ENCODE data around the gene STK16.
"Not testable (repeated sequence)": the region's sequence is repeated elsewhere in the genome, so short reads cannot be mapped to it uniquely, and the experiment has no call there.

STK16 gene

DNA sequence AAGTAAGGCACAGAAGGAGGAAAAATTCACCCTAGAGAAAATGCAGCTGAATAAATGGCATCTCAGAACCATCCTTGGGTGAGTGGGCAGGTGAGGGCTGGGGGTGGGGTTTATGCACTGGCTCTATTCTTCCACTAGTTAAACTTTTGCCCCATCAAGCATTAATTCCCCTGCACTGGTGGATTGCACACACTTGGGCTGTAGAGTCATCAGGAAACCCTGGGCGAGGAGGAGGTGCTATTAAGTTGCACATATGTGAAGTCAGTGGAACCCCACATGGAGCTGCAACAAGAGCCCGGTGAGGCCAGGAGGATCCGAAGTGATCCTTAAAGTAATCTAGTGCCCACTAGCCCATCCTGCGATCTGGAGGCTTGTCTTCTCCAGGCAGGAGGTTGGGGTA lies 27.1 kb downstream of the STK16 start:
- DNase-seq = no peak

DNA sequence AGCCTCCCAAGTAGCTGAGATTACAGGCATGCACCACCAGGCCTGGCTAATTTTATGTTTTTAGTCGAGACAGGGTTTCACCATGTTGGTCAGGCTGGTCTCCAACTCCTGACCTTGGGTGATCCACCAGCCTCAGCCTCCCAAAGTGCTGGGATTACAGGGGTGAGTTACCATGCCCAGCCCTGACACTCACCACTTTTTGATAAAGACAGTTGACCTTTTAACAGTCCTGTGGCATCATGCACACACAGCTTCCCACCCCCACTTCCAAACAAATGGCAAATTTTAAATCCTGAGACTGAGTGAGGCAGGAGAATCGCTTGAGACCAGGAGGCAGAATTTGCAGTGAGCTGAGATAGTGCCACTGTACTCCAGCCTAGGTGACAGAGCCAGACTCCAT lies 27.7 kb downstream of the STK16 start:
- DNase-seq = no peak

DNA sequence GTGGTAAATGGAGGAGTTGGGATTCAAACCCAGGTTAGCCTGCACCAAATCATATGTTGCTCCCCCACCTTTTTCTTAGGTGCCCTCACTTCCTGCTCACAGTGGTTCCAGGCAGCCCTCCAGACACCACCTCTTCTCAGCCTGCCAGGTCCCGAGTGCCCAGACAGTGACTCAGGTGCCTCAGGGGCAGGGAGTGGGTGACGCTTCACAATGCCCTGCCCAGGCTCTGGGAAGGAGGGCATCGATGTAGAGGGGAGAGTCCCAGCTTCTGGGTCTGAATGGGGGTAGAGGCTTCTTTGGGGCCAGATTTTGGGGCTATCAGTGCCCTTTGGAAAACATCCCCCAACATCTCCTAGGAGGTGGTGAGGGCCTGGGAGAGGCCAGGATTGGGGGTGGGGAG lies 28.7 kb downstream of the STK16 start:
- no peak for DNase-seq

DNA sequence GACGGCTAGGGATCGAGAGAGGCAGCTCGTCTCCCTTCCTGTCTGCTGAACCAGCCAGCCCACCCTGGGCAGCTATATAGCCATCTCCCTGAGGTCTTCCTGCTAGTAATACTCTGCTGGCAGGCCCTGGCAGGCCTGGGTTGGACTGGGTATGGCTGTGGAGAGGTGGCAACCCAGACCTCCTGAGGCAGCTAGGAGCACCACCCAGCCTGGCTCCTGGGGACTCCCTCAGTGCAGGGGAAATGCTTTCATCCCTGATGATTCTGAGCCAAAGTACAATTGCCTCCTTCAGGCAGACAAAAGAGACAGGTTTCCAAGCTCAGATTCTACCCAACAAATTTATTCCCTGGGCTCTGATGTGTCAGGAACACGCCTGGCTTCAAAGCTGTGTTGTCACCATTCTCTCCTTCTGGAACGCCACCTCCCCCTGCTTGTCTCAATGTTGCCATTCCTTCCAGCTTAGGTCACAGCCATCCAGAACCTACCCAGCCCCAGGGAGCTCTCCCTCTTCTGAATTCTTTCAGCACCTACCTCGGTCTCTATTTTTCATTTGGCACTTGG lies 29.2 kb downstream of the STK16 start:
- no peak for DNase-seq

DNA sequence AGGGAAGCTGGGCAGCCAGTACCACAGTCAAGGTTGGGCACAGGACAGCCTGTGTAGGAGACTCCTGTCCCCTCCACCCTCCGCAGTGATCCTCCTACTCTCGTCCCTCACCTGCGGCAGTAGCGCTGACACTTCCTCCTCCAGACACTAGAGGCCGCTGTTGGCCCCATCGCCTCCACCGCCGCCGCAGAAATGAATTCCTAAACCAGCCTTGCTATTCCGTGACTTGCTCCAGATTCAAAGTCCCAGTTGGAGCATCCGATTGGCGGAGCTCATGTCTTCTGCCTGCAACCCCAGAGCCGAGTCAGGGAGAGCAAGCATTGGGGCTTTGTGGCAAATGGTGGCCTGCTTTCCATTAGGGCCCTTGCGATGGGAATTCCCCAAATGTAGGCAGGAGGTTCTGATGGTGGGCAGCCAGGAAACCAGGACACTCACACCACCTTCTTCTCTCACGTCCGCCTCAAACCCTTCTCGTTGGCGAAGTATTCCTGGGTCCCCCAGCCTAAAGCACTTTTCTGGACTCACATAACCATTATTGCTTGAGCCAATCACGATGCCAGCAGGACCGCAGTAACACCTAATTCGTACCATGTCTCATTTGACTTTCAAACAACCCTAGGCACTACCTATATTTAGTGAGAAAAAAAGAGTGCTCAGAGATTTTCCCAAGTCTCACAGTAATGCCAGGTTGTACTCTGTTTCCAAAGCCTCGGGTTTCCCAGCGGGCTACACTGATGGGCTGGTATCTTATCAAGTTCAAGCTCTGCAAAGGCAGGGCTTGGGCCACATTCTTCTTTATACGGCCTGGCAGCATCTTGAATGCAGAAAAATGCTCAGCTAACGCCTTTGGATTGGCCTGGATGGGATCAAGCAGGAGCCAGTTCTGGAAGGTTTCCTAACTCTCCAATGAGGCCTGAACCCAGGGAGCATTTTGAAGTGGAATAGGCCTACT lies 32.7 kb downstream of the STK16 start:
- DNase-seq = peak; percentile 45

DNA sequence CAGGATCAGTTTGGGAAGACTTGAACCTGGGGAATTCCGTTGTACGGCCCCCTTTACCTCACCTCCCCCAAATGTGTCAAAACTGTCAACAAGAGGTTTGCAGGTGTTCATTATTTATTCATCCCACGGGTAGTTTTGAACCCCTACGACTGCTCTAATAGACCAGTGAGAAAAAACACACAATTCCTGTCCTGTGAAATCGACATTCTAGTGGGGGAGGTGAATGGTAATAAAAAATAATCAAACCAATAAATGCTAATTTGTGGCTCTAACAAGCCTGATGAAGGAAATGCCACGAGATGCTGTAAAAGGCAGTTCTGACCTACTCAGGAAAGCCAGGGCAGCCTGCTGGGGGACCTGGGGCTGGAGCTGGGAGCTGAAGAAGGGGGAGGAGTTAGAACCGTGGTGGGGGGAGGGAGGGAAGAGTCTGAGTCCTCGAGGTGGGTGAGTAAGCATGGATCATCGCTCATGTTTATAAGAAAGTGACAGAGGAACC lies 33.4 kb downstream of the STK16 start:
- no peak for DNase-seq

DNA sequence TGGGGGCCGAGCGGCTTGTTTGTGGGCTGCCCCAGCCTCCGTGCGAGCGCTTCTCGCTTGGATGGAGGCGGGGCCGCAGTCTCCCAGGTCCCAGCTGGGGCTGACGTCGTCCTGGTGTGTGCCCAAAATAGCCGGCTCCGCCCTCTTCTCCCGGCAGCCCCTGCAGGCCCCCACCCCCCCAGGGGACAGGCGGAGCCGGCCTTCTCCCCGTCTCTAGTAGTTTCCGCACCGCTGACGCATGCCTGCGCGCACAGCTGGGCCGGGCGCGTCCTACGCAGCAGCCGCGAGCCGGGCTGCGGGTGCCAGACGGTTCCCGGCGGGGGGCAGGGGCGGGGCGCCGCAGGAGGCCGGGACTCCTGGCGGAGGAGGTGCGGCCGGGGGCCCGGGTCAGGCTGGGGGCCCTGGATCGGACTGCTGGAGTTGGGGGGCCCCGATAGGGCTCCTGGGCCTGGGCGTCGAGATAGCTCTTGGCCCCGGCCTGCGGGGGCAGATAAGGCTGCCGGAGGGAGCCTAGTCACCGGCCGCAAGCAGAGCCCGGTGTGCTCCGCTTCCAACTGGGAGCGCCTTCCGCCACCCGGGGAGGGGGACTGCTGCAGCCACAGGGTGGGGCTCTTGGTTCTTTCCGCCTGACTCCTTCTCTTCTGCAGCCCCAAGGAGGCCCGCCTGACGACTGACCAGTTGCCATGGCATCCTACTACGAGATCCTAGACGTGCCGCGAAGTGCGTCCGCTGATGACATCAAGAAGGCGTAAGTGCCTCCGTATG lies 34.1 kb downstream of the STK16 start, which contains the start of gene DNAJB2:
DNAJB2 (plus strand) TSS at position 216 of the 765 bp plus-strand sequence; CDS start at position 684, 468 bp downstream.
- DNase-seq = peak; percentile 86

DNA sequence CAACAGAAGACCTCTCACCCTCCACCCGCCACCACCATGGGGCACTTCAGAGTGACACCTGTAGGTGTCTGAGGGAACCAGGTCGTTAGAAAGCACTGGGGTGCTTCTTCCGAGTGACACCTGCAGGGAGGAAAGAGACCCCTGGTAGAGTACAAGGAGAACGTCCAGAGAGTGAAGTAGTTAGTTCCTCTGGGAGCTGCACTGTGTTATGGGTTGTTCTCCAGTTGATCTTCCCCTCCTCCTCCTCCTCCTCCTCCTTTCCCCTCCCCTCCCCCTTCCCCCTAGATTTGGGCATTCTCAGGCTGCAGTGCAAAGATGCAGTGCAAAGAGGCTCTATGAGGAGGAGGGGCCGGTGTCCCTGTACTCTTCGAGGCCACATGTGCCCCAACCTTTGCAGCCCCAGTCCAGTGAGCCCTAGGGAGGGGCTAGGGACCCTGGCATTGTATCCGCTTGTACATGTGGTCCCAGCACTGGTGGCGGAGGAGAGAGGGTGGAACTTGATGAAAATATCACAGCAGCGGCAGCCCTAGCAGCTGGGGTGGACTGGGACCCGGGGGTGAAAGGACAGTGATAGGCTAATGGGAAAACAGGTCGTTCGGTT lies 34.7 kb downstream of the STK16 start:
- no peak for DNase-seq

DNA sequence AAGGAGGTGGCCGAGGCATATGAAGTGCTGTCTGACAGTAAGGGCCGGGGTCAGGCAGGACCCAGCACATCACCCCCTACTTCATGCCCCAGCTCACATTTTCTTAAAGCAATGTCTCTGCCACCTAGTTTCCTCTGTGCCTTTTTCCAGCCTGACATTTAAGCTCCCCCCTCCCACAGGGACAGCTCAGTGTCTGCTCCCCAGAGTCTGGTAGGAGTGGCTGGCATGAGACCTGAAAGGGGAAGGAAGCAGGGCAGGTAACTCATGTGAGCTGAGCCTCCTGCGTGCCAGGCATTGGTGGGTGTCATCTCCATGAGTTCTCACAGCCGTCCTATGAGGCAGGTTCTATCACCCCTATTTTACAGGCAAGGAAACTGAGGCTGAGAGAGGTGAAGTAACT lies 35.4 kb downstream of the STK16 start:
- DNase-seq = no peak

DNA sequence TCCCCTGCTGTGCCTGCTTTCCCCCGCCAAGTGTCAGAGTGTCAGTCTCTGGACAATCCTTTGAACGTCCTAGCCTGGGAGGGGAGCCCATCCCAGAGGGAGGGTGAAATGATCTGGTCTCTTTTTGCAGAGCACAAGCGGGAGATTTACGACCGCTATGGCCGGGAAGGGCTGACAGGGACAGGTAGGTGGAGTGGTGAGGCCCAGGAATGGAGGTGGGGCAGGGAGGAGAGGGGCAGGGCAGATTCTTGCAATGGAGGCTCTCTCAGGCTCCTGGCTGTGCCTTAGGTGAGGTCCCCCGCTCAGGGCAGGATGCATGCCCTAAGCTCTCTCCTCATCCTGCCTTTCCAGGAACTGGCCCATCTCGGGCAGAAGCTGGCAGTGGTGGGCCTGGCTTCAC lies 36.3 kb downstream of the STK16 start:
- DNase-seq = no peak

DNA sequence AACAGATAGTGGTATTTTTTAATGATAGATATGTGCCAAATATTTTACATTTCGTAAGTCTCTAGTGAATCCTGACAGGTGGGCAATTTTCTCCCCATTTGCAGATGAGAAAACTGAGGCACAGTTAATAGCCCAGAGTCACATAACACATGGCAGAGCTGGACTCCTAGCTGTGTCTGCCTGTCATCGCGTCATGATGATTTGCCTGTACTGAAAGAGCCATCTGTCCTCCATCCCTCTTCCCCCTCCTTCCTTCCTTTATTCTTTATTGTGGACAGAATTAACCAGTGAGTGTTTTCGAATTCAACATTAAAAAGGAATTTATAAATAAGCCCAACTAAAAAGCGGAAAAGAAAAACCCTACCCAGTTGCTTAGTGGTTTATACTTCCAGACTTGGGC lies 37.1 kb downstream of the STK16 start:
- DNase-seq = no peak

DNA sequence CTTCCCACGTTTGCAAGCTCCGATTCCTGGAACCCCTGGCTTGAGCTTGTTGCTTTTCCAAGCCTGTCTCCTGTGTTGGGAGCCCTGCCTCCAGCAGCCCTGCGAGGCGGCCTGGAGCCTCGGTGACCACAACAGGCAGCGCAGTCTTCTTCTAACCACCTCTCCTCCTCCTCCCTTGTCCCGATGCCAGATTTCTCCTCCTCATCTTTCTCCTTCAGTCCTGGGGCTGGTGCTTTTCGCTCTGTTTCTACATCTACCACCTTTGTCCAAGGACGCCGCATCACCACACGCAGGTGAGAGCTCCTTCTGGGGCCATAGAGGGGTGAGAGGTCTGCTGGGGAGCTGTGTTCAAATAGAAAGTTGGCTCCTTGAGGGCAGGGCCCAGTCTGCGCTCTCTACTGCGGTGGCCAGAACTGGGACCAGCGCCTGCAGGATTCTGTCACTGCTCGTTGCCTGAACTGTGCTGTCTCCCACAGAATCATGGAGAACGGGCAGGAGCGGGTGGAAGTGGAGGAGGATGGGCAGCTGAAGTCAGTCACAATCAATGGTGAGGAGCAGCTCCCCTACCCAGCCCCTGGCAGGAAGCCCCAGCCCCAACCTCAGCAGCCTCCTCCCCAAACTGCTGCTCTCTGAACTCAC lies 37.8 kb downstream of the STK16 start:
- no peak for DNase-seq

DNA sequence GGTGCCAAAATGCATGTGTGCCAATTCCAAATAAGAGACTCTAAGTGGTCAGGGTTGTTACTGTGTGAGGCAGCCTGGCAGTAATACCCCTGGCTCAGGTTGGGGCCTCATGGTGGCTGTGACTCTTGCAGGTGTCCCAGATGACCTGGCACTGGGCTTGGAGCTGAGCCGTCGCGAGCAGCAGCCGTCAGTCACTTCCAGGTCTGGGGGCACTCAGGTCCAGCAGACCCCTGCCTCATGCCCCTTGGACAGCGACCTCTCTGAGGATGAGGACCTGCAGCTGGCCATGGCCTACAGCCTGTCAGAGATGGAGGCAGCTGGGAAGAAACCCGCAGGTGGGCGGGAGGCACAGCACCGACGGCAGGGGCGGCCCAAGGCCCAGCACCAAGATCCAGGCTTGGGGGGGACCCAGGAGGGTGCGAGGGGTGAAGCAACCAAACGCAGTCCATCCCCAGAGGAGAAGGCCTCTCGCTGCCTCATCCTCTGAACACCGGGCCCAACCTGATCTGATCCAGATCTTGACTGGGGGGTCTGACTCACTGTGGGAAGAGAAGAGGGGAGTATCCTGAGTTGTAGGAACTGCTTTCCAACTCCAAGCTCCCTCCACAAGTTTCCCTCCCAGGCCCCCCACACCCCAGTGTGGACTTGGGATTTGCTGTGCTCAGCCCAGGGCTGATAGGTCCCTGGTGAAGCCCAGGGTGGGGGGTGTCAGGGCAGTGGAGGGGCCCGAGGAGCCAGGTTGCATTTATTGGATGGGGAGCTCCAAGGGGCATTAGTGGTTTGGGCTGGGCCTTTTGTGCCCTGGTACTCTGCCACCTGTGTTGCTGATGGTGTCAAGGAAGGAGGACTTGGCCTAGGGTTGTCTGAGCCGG lies 39.5 kb downstream of the STK16 start:
- DNase-seq = no peak

DNA sequence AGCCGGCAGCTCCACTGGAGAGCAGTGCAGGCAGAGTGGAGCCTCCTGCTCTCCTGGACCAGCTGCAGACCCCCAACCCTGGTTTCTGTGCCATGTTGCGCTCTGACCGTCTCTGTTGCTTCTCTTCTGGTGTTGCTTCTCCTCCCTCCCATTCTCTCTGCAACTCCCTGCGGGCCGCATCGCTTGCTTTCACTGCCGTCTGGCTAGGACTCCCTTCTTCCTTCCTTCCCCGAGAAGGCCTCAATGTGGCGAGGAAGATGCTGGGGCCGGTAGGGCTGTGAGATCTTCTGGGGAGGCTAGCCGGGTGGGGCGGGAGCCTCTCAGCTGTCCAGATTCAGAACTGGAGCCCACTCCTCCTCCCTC lies 40.1 kb downstream of the STK16 start:
- no peak for DNase-seq

DNA sequence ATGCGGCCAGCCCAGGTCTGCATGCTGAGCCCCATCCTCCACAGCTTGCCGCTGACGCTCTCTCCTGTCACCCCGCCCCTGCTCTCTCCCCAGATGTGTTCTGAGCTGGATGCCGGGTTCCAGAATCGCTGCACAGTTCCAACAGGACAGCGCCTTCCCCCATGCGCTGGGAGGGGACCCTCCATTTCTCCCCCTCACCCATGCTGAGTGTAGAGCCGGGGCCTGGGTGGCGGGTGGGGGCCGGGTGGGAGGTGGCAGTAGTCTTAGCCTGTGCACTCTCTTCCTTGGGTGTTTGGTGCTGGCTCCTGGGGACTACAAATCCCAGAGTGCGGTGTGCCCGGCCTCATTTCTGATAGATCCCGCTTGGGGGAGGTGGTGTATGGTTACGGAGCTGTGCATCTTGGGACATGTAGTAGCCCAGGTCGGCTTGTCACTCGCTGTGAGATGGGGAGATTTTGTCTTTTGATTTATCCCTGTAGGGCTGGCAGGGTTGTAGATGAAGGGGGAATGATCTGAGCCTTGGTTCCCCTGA lies 40.7 kb downstream of the STK16 start:
- no peak for DNase-seq

DNA sequence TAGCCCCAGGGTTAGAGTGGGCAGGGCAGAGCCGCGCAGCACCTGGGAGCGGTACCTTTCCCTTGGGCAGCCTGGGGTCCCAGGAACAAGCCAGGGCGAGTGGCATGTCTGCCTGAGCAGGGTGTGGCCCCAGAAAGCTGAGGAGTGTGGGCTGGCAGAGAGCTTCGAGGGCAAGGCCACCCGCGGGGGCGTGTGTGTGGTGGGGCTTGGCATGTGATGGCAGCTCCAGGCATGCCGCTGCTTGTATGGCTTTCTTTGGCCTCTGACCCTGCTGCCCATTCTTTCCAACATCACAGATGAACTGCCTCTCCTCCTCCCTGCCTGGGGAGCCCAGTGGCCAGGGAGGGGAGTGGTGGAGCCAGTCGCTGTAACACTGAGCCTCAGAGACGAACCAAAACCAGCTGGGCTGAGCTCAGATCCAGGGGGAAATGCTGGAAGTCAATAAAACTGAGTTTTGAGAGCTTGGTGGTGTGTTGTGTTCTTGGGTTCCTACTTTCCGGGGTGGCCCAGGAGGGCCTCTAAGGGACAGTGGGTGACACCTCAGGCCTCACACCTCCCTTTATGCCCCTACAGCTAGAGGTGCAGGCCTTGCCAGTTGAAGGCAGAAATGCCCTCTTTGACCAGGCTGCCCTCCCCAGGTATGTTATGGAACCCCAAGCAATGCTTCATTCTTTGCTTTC lies 41.3 kb downstream of the STK16 start:
- DNase-seq = no peak

DNA sequence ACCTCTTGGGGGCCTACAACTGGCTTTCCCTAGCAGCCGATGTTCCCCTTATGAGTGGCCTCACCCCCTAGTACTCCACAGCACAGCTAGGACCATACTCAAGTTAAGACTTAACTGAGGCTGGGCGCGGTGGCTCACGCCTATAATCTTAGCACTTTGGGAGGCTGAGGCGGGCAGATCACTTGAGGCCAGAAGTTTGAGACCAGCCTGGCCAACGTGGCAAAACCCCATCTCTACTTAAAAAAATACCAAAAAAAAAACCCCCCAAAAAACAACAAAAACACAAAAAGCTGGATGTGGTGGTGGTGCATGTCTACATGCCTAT lies 41.8 kb downstream of the STK16 start:
- DNase-seq = not testable (repeated sequence)

DNA sequence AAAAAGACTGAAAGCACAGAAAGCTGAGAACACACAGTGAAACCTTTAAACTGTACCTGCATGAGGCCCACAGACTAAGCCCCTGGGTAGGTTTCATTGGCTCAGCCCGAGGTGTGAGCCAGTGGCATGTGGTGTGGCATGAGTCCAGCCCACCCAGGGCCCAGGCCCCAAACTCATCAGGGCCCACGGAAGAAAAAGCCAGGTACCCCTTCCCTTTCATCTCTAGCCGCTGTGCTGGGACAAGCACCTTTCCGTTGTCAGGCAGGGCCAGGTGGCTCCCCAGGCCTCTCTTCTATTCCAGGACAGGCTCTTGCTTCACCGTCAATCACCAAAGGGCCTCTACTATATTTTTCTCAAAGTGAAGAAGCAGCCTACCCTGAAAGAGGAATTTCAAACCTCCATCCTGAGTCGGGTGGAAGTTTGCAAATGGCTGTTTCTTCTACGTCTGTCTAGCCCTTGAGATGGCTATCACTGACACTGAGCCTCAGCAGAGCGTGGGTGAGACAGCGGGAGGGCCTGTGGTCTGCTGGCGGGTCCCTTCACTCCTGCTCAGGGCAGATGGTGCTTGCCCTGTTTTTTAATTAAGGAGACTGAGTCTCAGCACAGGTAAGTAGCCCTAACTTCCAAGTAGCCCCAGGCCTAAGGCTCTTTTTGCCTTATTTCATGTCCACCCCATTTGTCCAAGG lies 42.4 kb downstream of the STK16 start:
- no peak for DNase-seq

DNA sequence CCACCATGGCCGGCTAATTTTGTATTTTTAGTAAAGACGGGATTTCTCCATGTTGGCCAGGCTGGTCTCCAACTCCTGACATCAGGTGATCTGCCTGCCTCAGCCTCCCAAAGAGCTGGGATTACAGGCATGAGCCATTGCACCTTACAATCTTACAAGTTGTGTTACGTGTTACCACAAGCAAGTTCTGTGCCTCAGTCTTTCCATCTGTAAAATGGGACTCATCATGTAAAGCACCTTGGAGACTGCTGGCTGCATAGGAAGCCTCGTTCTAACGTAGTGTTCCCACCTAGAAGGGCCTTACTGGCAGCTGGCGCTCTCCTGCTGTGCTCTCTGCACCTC lies 43.9 kb downstream of the STK16 start:
- no peak for DNase-seq

Measured in NCI-H2107 (cell line).